Measurements from ENCODE around the gene LGMN. TPM values are rescaled to one million over a fixed set of nuclear protein-coding genes. Genes with fewer than 3 reads are reported as not detected.

The LGMN gene
- polyA plus RNA-seq, 1 donor (not counting 4 experiments of a cell fraction or from before 2014, with no cell fraction given): 61.0 TPM

DNA sequence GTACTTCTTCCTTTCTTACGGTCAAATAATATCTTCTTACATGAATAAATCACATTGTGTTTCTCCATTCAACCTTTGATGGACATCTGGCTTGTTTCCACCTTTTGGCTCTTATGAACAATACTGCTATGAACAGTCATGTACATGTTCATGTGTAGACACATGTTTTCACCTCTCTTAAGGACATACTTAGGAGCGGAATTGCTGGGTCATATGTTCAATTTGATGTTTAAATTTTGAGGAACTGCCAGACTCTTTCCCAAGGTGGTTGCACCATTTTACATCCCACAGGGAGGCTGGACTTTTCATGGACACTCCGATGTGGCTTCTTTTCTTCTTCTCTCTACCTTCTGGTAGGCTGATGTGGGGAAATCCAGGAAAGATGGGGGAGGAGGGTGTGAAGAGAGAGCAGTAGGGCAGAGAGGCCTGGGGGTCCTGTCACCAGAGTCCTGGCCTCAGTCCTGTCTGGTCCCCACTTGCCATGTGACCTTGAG, 16.8 kb downstream of the LGMN start:
- H3K4me3 ChIP-seq (ENCODE audit: control insufficient read depth in 2 of 3, extremely low read depth in 1 of 3, insufficient read depth in 2 of 3, low read depth in 1 of 3, low read length in 3 of 3): no peak overlapping the region
- no peak for TF ChIP-seq EZH2 (IDR thresholded peaks at IDR 0.05; ENCODE audit: low read length)
- no peaks in the 10 kb centered on the region for H3K27me3 ChIP-seq (ENCODE audit: control insufficient read depth, extremely low read depth, insufficient read depth, low read length)
- no peak overlapping the region for H3K27ac ChIP-seq (ENCODE audit: control insufficient read depth, insufficient read depth, low read length)
- H2AFZ ChIP-seq (ENCODE audit: control insufficient read depth, low read length): no peak overlapping the region
- FAIRE-seq: no peak
- no peak for DNase-seq (ENCODE audit: low read depth, low spot score)
- no peaks in the 10 kb centered on the region for H3K9me1 ChIP-seq (ENCODE audit: control insufficient read depth, extremely low read depth, insufficient read depth, low read length)
- no peak overlapping the region for H3K4me2 ChIP-seq (ENCODE audit: control insufficient read depth, extremely low read depth, insufficient read depth, low read depth, low read length)
- peaks cover 5% of the 10 kb centered on the region for H3K4me1 ChIP-seq (ENCODE audit: control insufficient read depth, extremely low read depth, insufficient read depth, low read length)
- H3K9ac ChIP-seq (ENCODE audit: control insufficient read depth, extremely low read depth, insufficient read depth, low read length): no peak overlapping the region
- no peaks in the 10 kb centered on the region for H3K9me3 ChIP-seq (ENCODE audit: control insufficient read depth, low read depth, low read length)
- no peaks in the 10 kb centered on the region for H3K79me2 ChIP-seq (ENCODE audit: control insufficient read depth, insufficient read depth, low read length)
- dilution Hi-C loops (cut with MboI; ENCODE audit: extremely low pct_ligation_motif_present, low sequenced_read_pairs): no loop called here
- no peaks in the 10 kb centered on the region for H4K20me1 ChIP-seq (ENCODE audit: control insufficient read depth, extremely low read depth, insufficient read depth, low read length)
- H3K36me3 ChIP-seq (ENCODE audit: control insufficient read depth in 2 of 2, extremely low read depth in 1 of 2, insufficient read depth in 2 of 2, low read length in 2 of 2): peaks cover 6 to 10% of the 10 kb centered on the region in 2 experiments

DNA sequence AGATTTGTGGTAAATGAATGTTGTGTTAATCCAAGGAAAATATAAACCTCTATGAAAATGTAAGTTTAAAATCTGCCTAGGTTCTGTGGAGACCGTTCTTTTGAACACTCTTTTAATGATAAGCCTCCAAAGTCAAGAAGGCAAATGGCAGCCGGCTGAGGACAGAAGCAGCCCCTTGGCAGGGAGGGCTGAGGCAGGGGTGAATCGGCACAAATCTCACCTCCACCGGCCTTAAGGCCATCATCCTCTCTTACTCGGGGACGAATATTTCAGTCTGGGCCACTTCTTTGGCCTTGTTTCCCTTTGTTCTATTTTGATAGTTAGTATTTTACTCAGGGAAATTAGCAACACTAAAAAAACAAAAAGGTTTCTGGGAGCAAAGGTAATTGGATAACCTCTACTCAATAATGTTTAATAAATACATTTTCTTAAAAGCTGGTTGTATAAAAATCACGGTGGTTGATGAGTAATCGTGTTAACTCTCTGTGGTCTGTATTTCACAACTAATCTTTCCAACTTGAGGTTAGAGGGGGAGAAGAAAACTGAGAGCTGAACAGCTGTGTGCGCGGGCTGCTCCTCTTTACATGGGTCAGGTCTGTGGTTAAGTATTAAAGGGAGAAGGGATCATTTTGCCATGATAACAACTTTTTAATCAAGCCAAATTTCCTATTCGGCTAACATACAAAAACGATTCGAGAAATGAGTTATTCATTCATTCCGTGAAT, 18.6 kb downstream of the LGMN start:
- no peaks in the 10 kb centered on the region for H3K79me2 ChIP-seq (ENCODE audit: control insufficient read depth, insufficient read depth, low read length)
- FAIRE-seq (no peak), DNase-seq (ENCODE audit: low read depth, low spot score) (peak; percentile 25)
- no peaks in the 10 kb centered on the region for H3K9me3 ChIP-seq (ENCODE audit: control insufficient read depth, low read depth, low read length)
- no peak overlapping the region for H2AFZ ChIP-seq (ENCODE audit: control insufficient read depth, low read length)
- H3K36me3 ChIP-seq (ENCODE audit: control insufficient read depth in 2 of 2, extremely low read depth in 1 of 2, insufficient read depth in 2 of 2, low read length in 2 of 2): peaks cover 6 to 10% of the 10 kb centered on the region in 2 experiments
- no peaks in the 10 kb centered on the region for H3K27me3 ChIP-seq (ENCODE audit: control insufficient read depth, extremely low read depth, insufficient read depth, low read length)
- no peak overlapping the region for H3K4me2 ChIP-seq (ENCODE audit: control insufficient read depth, extremely low read depth, insufficient read depth, low read depth, low read length)
- no peaks in the 10 kb centered on the region for H4K20me1 ChIP-seq (ENCODE audit: control insufficient read depth, extremely low read depth, insufficient read depth, low read length)
- no peak for TF ChIP-seq EZH2 (IDR thresholded peaks at IDR 0.05; ENCODE audit: low read length)
- TF ChIP-seq, protein P1, sequence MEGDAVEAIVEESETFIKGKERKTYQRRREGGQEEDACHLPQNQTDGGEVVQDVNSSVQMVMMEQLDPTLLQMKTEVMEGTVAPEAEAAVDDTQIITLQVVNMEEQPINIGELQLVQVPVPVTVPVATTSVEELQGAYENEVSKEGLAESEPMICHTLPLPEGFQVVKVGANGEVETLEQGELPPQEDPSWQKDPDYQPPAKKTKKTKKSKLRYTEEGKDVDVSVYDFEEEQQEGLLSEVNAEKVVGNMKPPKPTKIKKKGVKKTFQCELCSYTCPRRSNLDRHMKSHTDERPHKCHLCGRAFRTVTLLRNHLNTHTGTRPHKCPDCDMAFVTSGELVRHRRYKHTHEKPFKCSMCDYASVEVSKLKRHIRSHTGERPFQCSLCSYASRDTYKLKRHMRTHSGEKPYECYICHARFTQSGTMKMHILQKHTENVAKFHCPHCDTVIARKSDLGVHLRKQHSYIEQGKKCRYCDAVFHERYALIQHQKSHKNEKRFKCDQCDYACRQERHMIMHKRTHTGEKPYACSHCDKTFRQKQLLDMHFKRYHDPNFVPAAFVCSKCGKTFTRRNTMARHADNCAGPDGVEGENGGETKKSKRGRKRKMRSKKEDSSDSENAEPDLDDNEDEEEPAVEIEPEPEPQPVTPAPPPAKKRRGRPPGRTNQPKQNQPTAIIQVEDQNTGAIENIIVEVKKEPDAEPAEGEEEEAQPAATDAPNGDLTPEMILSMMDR (optimal IDR thresholded peaks at IDR 0.05 in 1 of 3, IDR thresholded peaks at IDR 0.05 in 1 of 3, conservative IDR thresholded peaks at IDR 0.05 in 1 of 3; ENCODE audit: extremely low read depth in 1 of 3, insufficient read depth in 2 of 3, low read length in 3 of 3): no peak
- dilution Hi-C loops (cut with MboI; ENCODE audit: extremely low pct_ligation_motif_present, low sequenced_read_pairs): no loop called here
- H3K9me1 ChIP-seq (ENCODE audit: control insufficient read depth, extremely low read depth, insufficient read depth, low read length): no peaks in the 10 kb centered on the region
- peaks cover 8% of the 10 kb centered on the region for H3K4me1 ChIP-seq (ENCODE audit: control insufficient read depth, extremely low read depth, insufficient read depth, low read length)
- no peak overlapping the region for H3K4me3 ChIP-seq (ENCODE audit: control insufficient read depth in 2 of 3, extremely low read depth in 1 of 3, insufficient read depth in 2 of 3, low read depth in 1 of 3, low read length in 3 of 3)
- H3K9ac ChIP-seq (ENCODE audit: control insufficient read depth, extremely low read depth, insufficient read depth, low read length): no peak overlapping the region
- H3K27ac ChIP-seq (ENCODE audit: control insufficient read depth, insufficient read depth, low read length): no peak overlapping the region

Data from keratinocyte (primary cell).